Panc1 (cell line): Measurements from ENCODE around the gene CMTM6. TPM values are rescaled to one million over a fixed set of nuclear protein-coding genes. Genes with fewer than 3 reads are reported as not detected.

ENCODE experiments used
- ATAC-seq: fragments of 200-7000 bp; cut with Tn5 transposase; 2 replicates; pipeline ENCODE4 v1.9.1; 2020; ENCODE audit warnings: mild to moderate bottlenecking, moderate library complexity
- BruUV-seq: library from RNA; stranded (reverse); fragments of 400-500 nt; replicated peaks from 2 replicates; lab custom pipeline; 2021; lab: Mats Ljungman, UMichigan
- CTCF ChIA-PET: fragments of 300-600 bp; sonication (Branson Sonifier 250); formaldehyde crosslinking; loops from one replicate; lab custom pipeline; 2022; ENCODE audit warnings: antibody characterized with exemption; lab: Charles Lee
- POLR2A ChIA-PET: fragments of 300-600 bp; sonication (Branson Sonifier 250); formaldehyde crosslinking; loops from one replicate; lab custom pipeline; 2022; ENCODE audit warnings: antibody characterized with exemption; lab: Charles Lee
- DNase-seq: peaks from one replicate; pipeline ENCODE4 v3.0.0-alpha.2; 2010; ENCODE audit warnings: low read depth, low spot score
- H3K27ac ChIP-seq: 2 replicates; pipeline ENCODE4 v1.5.1; 2011; ENCODE audit warnings: mild to moderate bottlenecking, low read length, inconsistent platforms
- H3K27me3 ChIP-seq: fragments of 200-500 bp; sonication (Bioruptor generic); 2 replicates; pipeline ENCODE4 v1.6.0; 2014; ENCODE audit warnings: low read length, inconsistent platforms; ENCODE audit not compliant: control insufficient read depth, insufficient read depth
- H3K36me3 ChIP-seq: fragments of 200-500 bp; sonication (Bioruptor generic); 2 replicates; pipeline ENCODE4 v1.5.1; 2014; ENCODE audit warnings: inconsistent platforms, mild to moderate bottlenecking, low read length, moderate library complexity; ENCODE audit not compliant: control insufficient read depth, insufficient read depth
- H3K4me1 ChIP-seq: 2 replicates; pipeline ENCODE4 v1.5.1; 2011; ENCODE audit warnings: inconsistent platforms, mild to moderate bottlenecking, low read length, moderate library complexity; ENCODE audit not compliant: control insufficient read depth, insufficient read depth
- H3K4me3 ChIP-seq, 2 experiments: 2 replicates each; pipeline ENCODE4 v1.5.1; 2011 to 2012; ENCODE audit warnings: low read depth in 2 of 2, low read length in 2 of 2, mild to moderate bottlenecking in 2 of 2, inconsistent platforms in 1 of 2, moderate library complexity in 1 of 2
- H3K9me3 ChIP-seq: fragments of 200-500 bp; sonication (Bioruptor generic); 2 replicates; pipeline ENCODE4 v1.5.1; 2014; ENCODE audit warnings: low read depth, mild to moderate bottlenecking, inconsistent platforms, low read length, moderate library complexity; ENCODE audit not compliant: control insufficient read depth, insufficient read depth
- POLR2AphosphoS5 ChIP-seq: IDR thresholded peaks from 2 replicates; pipeline ENCODE4 v1.6.1; 2012; ENCODE audit warnings: mild to moderate bottlenecking, low read depth, low read length, moderate library complexity
- SIN3A ChIP-seq: IDR thresholded peaks from 2 replicates; pipeline ENCODE4 v1.6.1; 2012; ENCODE audit warnings: low read depth, mild to moderate bottlenecking, low read length, moderate library complexity, borderline replicate concordance; ENCODE audit not compliant: insufficient read depth
- TCF7L2 ChIP-seq: IDR thresholded peaks from 2 replicates; pipeline ENCODE4 v1.6.1; 2011; ENCODE audit warnings: mild to moderate bottlenecking, low read depth, low read length, inconsistent platforms
- in situ Hi-C: cut with HindIII; loops from 2 replicates; pipeline ENCODE4 v1.10.0; 2016; ENCODE audit warnings: low sequenced_read_pairs, low pct_unique_long_range_greater_than_20kb
- intact Hi-C: fragments of 100-400 bp; cut with micrococcal nuclease; formaldehyde crosslinking; loops from one replicate; pipeline ENCODE4 v1.10.0; 2022; ENCODE audit not compliant: unreplicated experiment
- total RNA-seq: library from RNA; stranded (reverse); gene quantifications from one replicate; pipeline ENCODE4 v1.2.1, GENCODE V29; 2021; ENCODE audit not compliant: unreplicated experiment
- TF ChIP-seq, protein P1 (sequence below), 2 experiments: IDR thresholded peaks; 2 replicates each; pipeline ENCODE4 v1.6.1; 2011 to 2012; ENCODE audit warnings: low read depth in 2 of 2, control low read depth in 1 of 2, low read length in 1 of 2, mild to moderate bottlenecking in 1 of 2, moderate library complexity in 1 of 2; ENCODE audit not compliant: insufficient read depth in 1 of 2
- TF ChIP-seq, protein P2 (sequence below): fragments of 450-650 bp; IDR thresholded peaks from 2 replicates; pipeline ENCODE4 v1.5.1; 2017; ENCODE audit warnings: mild to moderate bottlenecking

Gene CMTM6
- total RNA-seq, 1 experiment from 2014 or later = 56.4 TPM

DNA sequence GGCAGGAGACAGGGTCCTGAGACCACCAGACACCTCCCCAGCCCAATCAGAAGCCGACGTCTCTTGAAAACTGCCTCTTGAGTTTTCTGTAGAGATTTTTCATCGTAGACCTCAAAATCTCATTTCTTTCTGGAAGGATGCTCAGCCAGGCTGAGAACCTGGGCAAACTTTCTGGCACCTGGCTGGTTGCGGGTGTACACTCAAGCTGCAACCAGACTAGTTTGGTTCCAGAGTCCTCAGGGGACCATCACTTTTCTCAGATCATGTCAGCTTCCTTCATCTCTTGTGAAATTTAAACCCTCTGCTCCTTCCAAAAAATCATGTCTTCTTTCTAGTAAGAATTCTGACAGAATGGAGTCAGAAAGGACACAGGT, 65.8 kb downstream of the CMTM6 start:
- Histone ChIP-seq H3K27ac (no peak overlapping the region), H3K36me3 (no peaks in the 10 kb centered on the region), H3K4me1 (no peaks in the 10 kb centered on the region), H3K4me3 (no peak overlapping the region), H3K9me3 (no peaks in the 10 kb centered on the region), H3K27me3 (no peaks in the 10 kb centered on the region)
- POLR2A ChIA-PET = interaction anchor here (0.7 kb wide), 1 partner anchor 510 kb away, joined by 4 read pairs; no protein-coding TSS in a partner anchor
- BruUV-seq = no TSS peak
- no peak for DNase-seq
- in situ Hi-C loops (no loop called here), intact Hi-C loops (no loop called here)
- no peak for TF ChIP-seq SIN3A
- TF ChIP-seq POLR2AphosphoS5 = no peak
- TF ChIP-seq TCF7L2 = no peak
- TF ChIP-seq, protein P1, sequence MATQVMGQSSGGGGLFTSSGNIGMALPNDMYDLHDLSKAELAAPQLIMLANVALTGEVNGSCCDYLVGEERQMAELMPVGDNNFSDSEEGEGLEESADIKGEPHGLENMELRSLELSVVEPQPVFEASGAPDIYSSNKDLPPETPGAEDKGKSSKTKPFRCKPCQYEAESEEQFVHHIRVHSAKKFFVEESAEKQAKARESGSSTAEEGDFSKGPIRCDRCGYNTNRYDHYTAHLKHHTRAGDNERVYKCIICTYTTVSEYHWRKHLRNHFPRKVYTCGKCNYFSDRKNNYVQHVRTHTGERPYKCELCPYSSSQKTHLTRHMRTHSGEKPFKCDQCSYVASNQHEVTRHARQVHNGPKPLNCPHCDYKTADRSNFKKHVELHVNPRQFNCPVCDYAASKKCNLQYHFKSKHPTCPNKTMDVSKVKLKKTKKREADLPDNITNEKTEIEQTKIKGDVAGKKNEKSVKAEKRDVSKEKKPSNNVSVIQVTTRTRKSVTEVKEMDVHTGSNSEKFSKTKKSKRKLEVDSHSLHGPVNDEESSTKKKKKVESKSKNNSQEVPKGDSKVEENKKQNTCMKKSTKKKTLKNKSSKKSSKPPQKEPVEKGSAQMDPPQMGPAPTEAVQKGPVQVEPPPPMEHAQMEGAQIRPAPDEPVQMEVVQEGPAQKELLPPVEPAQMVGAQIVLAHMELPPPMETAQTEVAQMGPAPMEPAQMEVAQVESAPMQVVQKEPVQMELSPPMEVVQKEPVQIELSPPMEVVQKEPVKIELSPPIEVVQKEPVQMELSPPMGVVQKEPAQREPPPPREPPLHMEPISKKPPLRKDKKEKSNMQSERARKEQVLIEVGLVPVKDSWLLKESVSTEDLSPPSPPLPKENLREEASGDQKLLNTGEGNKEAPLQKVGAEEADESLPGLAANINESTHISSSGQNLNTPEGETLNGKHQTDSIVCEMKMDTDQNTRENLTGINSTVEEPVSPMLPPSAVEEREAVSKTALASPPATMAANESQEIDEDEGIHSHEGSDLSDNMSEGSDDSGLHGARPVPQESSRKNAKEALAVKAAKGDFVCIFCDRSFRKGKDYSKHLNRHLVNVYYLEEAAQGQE (IDR thresholded peaks at IDR 0.05; ENCODE audit: insufficient read depth in 1 of 2, low read depth in 2 of 2, low read length in 1 of 2) = no peak
- TF ChIP-seq, protein P2, sequence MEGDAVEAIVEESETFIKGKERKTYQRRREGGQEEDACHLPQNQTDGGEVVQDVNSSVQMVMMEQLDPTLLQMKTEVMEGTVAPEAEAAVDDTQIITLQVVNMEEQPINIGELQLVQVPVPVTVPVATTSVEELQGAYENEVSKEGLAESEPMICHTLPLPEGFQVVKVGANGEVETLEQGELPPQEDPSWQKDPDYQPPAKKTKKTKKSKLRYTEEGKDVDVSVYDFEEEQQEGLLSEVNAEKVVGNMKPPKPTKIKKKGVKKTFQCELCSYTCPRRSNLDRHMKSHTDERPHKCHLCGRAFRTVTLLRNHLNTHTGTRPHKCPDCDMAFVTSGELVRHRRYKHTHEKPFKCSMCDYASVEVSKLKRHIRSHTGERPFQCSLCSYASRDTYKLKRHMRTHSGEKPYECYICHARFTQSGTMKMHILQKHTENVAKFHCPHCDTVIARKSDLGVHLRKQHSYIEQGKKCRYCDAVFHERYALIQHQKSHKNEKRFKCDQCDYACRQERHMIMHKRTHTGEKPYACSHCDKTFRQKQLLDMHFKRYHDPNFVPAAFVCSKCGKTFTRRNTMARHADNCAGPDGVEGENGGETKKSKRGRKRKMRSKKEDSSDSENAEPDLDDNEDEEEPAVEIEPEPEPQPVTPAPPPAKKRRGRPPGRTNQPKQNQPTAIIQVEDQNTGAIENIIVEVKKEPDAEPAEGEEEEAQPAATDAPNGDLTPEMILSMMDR = no peak
- CTCF ChIA-PET = no interaction called here
- ATAC-seq = no peak

DNA sequence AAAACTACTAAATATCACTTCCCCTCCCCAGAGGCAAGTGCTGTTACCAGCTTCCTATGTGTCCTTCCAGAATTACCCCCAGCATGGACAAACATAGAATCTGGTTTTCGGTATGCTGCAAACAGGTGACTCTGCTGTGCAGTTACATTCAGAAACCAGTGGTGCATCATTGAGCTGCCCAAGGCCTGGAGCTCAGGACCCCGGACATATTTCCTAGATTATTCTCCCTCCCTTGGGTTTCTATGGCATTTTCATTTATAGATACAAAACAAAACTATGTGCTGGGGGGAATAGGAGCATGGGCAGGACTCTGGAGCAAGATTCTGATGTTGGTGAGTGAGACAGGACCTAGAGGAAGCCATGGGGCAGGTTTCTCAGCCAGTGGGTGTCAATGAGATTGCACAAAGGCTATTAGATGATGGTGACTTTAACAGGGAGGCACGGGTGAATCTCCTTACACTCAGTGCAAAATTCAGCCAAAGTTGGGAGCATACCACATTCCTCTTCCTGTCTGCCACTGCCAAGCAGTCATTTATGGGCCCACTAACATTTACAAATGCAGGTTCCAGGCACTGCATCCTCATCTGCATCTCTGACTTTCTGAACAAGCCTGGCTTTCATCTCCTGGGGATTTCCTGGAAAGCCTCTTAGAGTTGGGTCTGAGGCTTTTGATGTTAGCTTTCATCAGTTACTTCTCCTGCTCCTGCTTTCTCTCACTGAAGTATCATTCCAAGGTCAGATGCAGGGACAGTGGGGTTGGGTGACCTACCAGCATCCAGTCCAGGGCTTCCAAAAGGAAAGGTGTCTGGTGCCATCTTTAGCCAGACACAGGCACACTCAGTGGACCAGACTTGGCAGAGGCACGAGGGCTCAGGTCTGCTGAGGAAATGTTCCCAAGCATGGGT, 66.5 kb downstream of the CMTM6 start:
- POLR2A ChIA-PET = interaction anchor here (0.6 to 0.7 kb wide), 2 partner anchors 62 to 511 kb away, joined by 4 read pairs; no protein-coding TSS in a partner anchor
- intact Hi-C loops (no loop called here), in situ Hi-C loops (no loop called here)
- ATAC-seq (no peak), DNase-seq (no peak)
- H3K4me1 ChIP-seq = no peaks in the 10 kb centered on the region
- TF ChIP-seq, protein P1 (IDR thresholded peaks at IDR 0.05; ENCODE audit: insufficient read depth in 1 of 2, low read depth in 2 of 2, low read length in 1 of 2) = no peak
- TF ChIP-seq, protein P2 = no peak
- no peak for TF ChIP-seq POLR2AphosphoS5
- no peak for TF ChIP-seq SIN3A
- TF ChIP-seq TCF7L2 = no peak
- CTCF ChIA-PET = no interaction called here
- no peaks in the 10 kb centered on the region for H3K27me3 ChIP-seq
- no peaks in the 10 kb centered on the region for H3K9me3 ChIP-seq
- H3K36me3 ChIP-seq = no peaks in the 10 kb centered on the region
- no peak overlapping the region for H3K4me3 ChIP-seq
- no peak overlapping the region for H3K27ac ChIP-seq
- BruUV-seq = no TSS peak
